Measurements from ENCODE around the gene FRS3. TPM values are rescaled to one million over a fixed set of nuclear protein-coding genes. Genes with fewer than 3 reads are reported as not detected.

FRS3 gene
- total and polyA plus RNA-seq, 2 of the 8 experiments (the other 6 are each of a cell fraction or from before 2014, with no cell fraction given): 3.4 to 4.4 TPM

- no peak for TF ChIP-seq CBX8 (IDR thresholded peaks at IDR 0.05; ENCODE audit: borderline replicate concordance, low read depth, low read length)
- no peak for TF ChIP-seq POLR2A (IDR thresholded peaks at IDR 0.05; ENCODE audit: control extremely low read depth in 1 of 2, low read depth in 2 of 2, low read length in 2 of 2)
These were observed 35.9 kb upstream of the FRS3 start (continued) for GRCh38 chr6:41815587-41815986.
